GM12801 (cell line): ENCODE data around the gene GLB1L.

ENCODE experiments used
- CTCF ChIP-seq: IDR thresholded peaks from one replicate; pipeline ENCODE4 v1.5.1; 2011; ENCODE audit warnings: control low read depth; ENCODE audit not compliant: insufficient read length; ENCODE audit errors: extremely low read depth

Gene GLB1L

GRCh38 chr2:219253753-219254589 lies 8.7 kb upstream of the GLB1L start, which contains the start of gene TUBA4A:
TSS of gene TUBA4A (minus strand) at chr2:219253918. CDS start at chr2:219253858, 60 bp downstream.
- TF ChIP-seq CTCF = no peak

- TF ChIP-seq CTCF = no peak
These were observed 7.9 kb upstream of the GLB1L start, which contains the start of gene TUBA4B for GRCh38 chr2:219252900-219253752. TSS of gene TUBA4B (plus strand) at chr2:219253243. CDS start at chr2:219253408, 165 bp downstream.

- TF ChIP-seq CTCF = no peak
These were observed 7.3 kb upstream of the GLB1L start for GRCh38 chr2:219252570-219252899.

- no peak for TF ChIP-seq CTCF
These were observed 6.8 kb upstream of the GLB1L start for GRCh38 chr2:219252084-219252483.

- TF ChIP-seq CTCF = no peak
These were observed 6.4 kb upstream of the GLB1L start for GRCh38 chr2:219251656-219252055.

- no peak for TF ChIP-seq CTCF
These were observed 5.0 kb upstream of the GLB1L start for GRCh38 chr2:219250049-219250781.
